GM12864 (cell line): ENCODE data around the gene CTTNBP2NL.
"Not testable (repeated sequence)": the region's sequence is repeated elsewhere in the genome, so short reads cannot be mapped to it uniquely, and the experiment has no call there.

Experiments used
- DNase-seq: peaks from one replicate; pipeline ENCODE4 v3.0.0-alpha.2; 2011; ENCODE audit warnings: low read depth
- H3K4me3 ChIP-seq: 2 replicates; pipeline ENCODE4 v1.5.1; 2011; ENCODE audit warnings: mild to moderate bottlenecking, low read depth, low read length, control low read depth
- CTCF ChIP-seq: IDR thresholded peaks from 2 replicates; pipeline ENCODE4 v1.5.1; 2011; ENCODE audit warnings: low read depth, mild to moderate bottlenecking, moderate library complexity, low read length, control low read depth, inconsistent platforms; ENCODE audit errors: missing control alignments

The CTTNBP2NL gene

GRCh38 chr1:112440574-112440973 is 44.6 kb downstream of the CTTNBP2NL start:
- H3K4me3 ChIP-seq, result no peak overlapping the region
- no peak for DNase-seq
- TF ChIP-seq CTCF, result no peak

GRCh38 chr1:112444269-112444668 is 48.3 kb downstream of the CTTNBP2NL start:
- H3K4me3 ChIP-seq, result no peak overlapping the region
- no peak for TF ChIP-seq CTCF
- DNase-seq, result no peak

- TF ChIP-seq CTCF, result no peak
- no peak overlapping the region for H3K4me3 ChIP-seq
- DNase-seq, result no peak
These were observed 49.6 kb downstream of the CTTNBP2NL start for GRCh38 chr1:112445596-112445995.

GRCh38 chr1:112446411-112446810 is 50.4 kb downstream of the CTTNBP2NL start:
- H3K4me3 ChIP-seq, result no peak overlapping the region
- DNase-seq, result no peak
- TF ChIP-seq CTCF, result no peak

- no peak for TF ChIP-seq CTCF
- H3K4me3 ChIP-seq, result no peak overlapping the region
- no peak for DNase-seq
These were observed 53.1 kb downstream of the CTTNBP2NL start for GRCh38 chr1:112448904-112449629.

GRCh38 chr1:112449630-112449983 is 53.6 kb downstream of the CTTNBP2NL start:
- no peak for DNase-seq
- TF ChIP-seq CTCF, result no peak
- H3K4me3 ChIP-seq, result no peak overlapping the region

GRCh38 chr1:112450773-112451172 is 54.8 kb downstream of the CTTNBP2NL start:
- TF ChIP-seq CTCF, result no peak
- DNase-seq, result no peak

GRCh38 chr1:112451301-112451700 is 55.3 kb downstream of the CTTNBP2NL start:
- DNase-seq, H3K4me3 ChIP-seq: not testable (repeated sequence)

More at GRCh38 chr1:112450773-112451172, 54.8 kb downstream of the CTTNBP2NL start:
- no peak overlapping the region for H3K4me3 ChIP-seq
